IMR-90 (cell line): ENCODE measurements around the gene LRRC2. TPM values are rescaled to one million over a fixed set of nuclear protein-coding genes. Genes with fewer than 3 reads are reported as not detected.

Experiments used
- ATAC-seq: fragments of 200-7000 bp; cut with Tn5 transposase; 2 replicates; pipeline ENCODE4 v1.9.1; 2020; ENCODE audit warnings: low read depth, mild to moderate bottlenecking, moderate library complexity
- BruUV-seq: library from RNA; stranded (reverse); fragments of 400-500 nt; replicated peaks from 2 replicates; lab custom pipeline; 2021; lab: Mats Ljungman, UMichigan
- CTCF ChIA-PET: fragments of 300-600 bp; formaldehyde crosslinking; extraction: SDS; loops from one replicate; lab custom pipeline; 2021; ENCODE audit warnings: antibody characterized with exemption; lab: Yijun Ruan, JAX
- POLR2A ChIA-PET: fragments of 300-600 bp; sonication (Branson Sonifier 250); formaldehyde crosslinking; loops from one replicate; lab custom pipeline; 2022; ENCODE audit warnings: antibody characterized with exemption; ENCODE audit not compliant: unreplicated experiment; lab: Charles Lee
- DNase-seq: peaks from one replicate; pipeline ENCODE4 v3.0.0; 2013
- H2AFZ ChIP-seq: replicated peaks from 2 replicates; pipeline ENCODE3; 2013; ENCODE audit warnings: low read length, mild to moderate bottlenecking; ENCODE audit not compliant: poor library complexity
- H2AK5ac ChIP-seq: 2 replicates; pipeline ENCODE4 v1.6.1; 2013; ENCODE audit warnings: low read depth, low read length, inconsistent platforms
- H2AK9ac ChIP-seq: replicated peaks from 2 replicates; pipeline ENCODE3; 2013; ENCODE audit warnings: mild to moderate bottlenecking, low read depth, low read length, moderate library complexity; ENCODE audit not compliant: poor library complexity
- H2BK120ac ChIP-seq: 2 replicates; pipeline ENCODE4 v1.6.1; 2013; ENCODE audit warnings: low read depth, low read length, inconsistent platforms
- H2BK15ac ChIP-seq: 3 replicates; pipeline ENCODE4 v1.6.1; 2013; ENCODE audit warnings: low read depth, low read length, inconsistent platforms
- H2BK20ac ChIP-seq: 2 replicates; pipeline ENCODE4 v1.6.1; 2013; ENCODE audit warnings: low read depth, mild to moderate bottlenecking, inconsistent platforms, low read length, moderate library complexity
- H2BK5ac ChIP-seq: 2 replicates; pipeline ENCODE4 v1.6.1; 2013; ENCODE audit warnings: mild to moderate bottlenecking, low read depth, low read length, inconsistent platforms; ENCODE audit not compliant: poor library complexity, severe bottlenecking
- H3K14ac ChIP-seq: replicated peaks from 2 replicates; pipeline ENCODE4 v1.6.1; 2013; ENCODE audit warnings: low read depth, low read length, inconsistent platforms
- H3K18ac ChIP-seq: 2 replicates; pipeline ENCODE4 v1.6.1; 2013; ENCODE audit warnings: low read depth, low read length, control low read depth
- H3K23ac ChIP-seq: 2 replicates; pipeline ENCODE4 v1.6.1; 2013; ENCODE audit warnings: low read depth, low read length, inconsistent platforms
- H3K27ac ChIP-seq: 2 replicates; pipeline ENCODE4 v1.5.1; 2013; ENCODE audit warnings: mild to moderate bottlenecking, control low read depth, low read length; ENCODE audit not compliant: insufficient read depth
- H3K27me3 ChIP-seq: 2 replicates; pipeline ENCODE4 v1.6.1; 2013; ENCODE audit warnings: low read length; ENCODE audit not compliant: control insufficient read depth, insufficient read depth
- H3K36me3 ChIP-seq: 2 replicates; pipeline ENCODE4 v1.6.1; 2013; ENCODE audit warnings: low read length, mixed read lengths; ENCODE audit not compliant: control insufficient read depth, insufficient read depth
- H3K4ac ChIP-seq: 2 replicates; pipeline ENCODE4 v1.6.1; 2013; ENCODE audit warnings: low read depth, low read length, inconsistent platforms
- H3K4me1 ChIP-seq: 2 replicates; pipeline ENCODE4 v1.6.1; 2013; ENCODE audit warnings: low read length, mixed read lengths; ENCODE audit not compliant: control insufficient read depth, insufficient read depth
- H3K4me2 ChIP-seq: 2 replicates; pipeline ENCODE4 v1.6.1; 2013; ENCODE audit warnings: low read depth, mild to moderate bottlenecking, control low read depth, low read length, moderate library complexity
- H3K4me3 ChIP-seq: 2 replicates; pipeline ENCODE4 v1.5.1; 2013; ENCODE audit warnings: low read depth, mild to moderate bottlenecking, control low read depth, low read length, moderate library complexity; ENCODE audit not compliant: insufficient read depth
- H3K56ac ChIP-seq: 2 replicates; pipeline ENCODE4 v1.6.1; 2013; ENCODE audit warnings: low read length, inconsistent platforms; ENCODE audit not compliant: insufficient read depth; ENCODE audit errors: extremely low read depth
- H3K79me1 ChIP-seq, 2 experiments: 2 replicates each; pipeline ENCODE4 v1.6.1; 2013; ENCODE audit warnings: low read length in 2 of 2, inconsistent platforms in 1 of 2, low read depth in 1 of 2
- H3K9ac ChIP-seq: 2 replicates; pipeline ENCODE4 v1.6.1; 2013; ENCODE audit warnings: low read depth, low read length, control low read depth
- H3K9me1 ChIP-seq: 2 replicates; pipeline ENCODE4 v1.6.1; 2013; ENCODE audit warnings: low read length, inconsistent platforms; ENCODE audit not compliant: insufficient read depth
- H3K9me3 ChIP-seq: 2 replicates; pipeline ENCODE4 v1.6.1; 2013; ENCODE audit warnings: low read length; ENCODE audit not compliant: control insufficient read depth, insufficient read depth
- H4K20me1 ChIP-seq: 2 replicates; pipeline ENCODE4 v1.6.1; 2013; ENCODE audit warnings: low read length, inconsistent platforms; ENCODE audit not compliant: insufficient read depth
- H4K5ac ChIP-seq: 2 replicates; pipeline ENCODE4 v1.6.1; 2013; ENCODE audit warnings: mild to moderate bottlenecking, low read depth, low read length, control low read depth
- H4K8ac ChIP-seq, 2 experiments: 2 replicates each; pipeline ENCODE4 v1.6.1; 2013; ENCODE audit warnings: low read depth in 2 of 2, low read length in 2 of 2, control low read depth in 1 of 2, inconsistent platforms in 1 of 2
- H4K91ac ChIP-seq: 2 replicates; pipeline ENCODE4 v1.6.1; 2013; ENCODE audit warnings: low read depth, low read length, inconsistent platforms; ENCODE audit not compliant: insufficient read depth
- BHLHE40 ChIP-seq: fragments of 150-350 bp; IDR thresholded peaks from 2 replicates; pipeline ENCODE4 v1.6.1; 2016; ENCODE audit warnings: mild to moderate bottlenecking, low read depth, low read length
- MAZ ChIP-seq: IDR thresholded peaks from 2 replicates; pipeline ENCODE4 v1.6.1; 2012; ENCODE audit warnings: low read depth, mild to moderate bottlenecking, low read length, improper control_type of control experiment, moderate library complexity, borderline replicate concordance
- RCOR1 ChIP-seq: IDR thresholded peaks from 2 replicates; pipeline ENCODE4 v1.6.1; 2012; ENCODE audit warnings: mild to moderate bottlenecking, low read length, improper control_type of control experiment; ENCODE audit not compliant: insufficient replicate concordance
- RFX5 ChIP-seq: IDR thresholded peaks from 2 replicates; pipeline ENCODE4 v1.8.0; 2012; ENCODE audit warnings: low read depth, mild to moderate bottlenecking, low read length, moderate library complexity
- WGBS, 2 experiments: methylation state at CpG; one replicate each; pipeline versions ENCODE4 v1.1.5 to v1.1.7; 2013; ENCODE audit warnings: missing lambda C conversion rate in 2 of 2; ENCODE audit not compliant: insufficient read length in 1 of 2; ENCODE audit errors: extremely low coverage in 2 of 2; 5-methylcytosine and 5-hydroxymethylcytosine counted together
- dilution Hi-C: fragments of 300-500 bp; cut with HindIII; formaldehyde crosslinking; loops from one replicate; pipeline ENCODE4 v1.14.3; 2018; ENCODE audit warnings: low sequenced_read_pairs; ENCODE audit not compliant: unreplicated experiment
- in situ Hi-C: fragments of 300-500 bp; cut with MboI; formaldehyde crosslinking; loops from 3 replicates; pipeline ENCODE4 v1.14.3; 2019; ENCODE audit warnings: low sequenced_read_pairs, inconsistent platforms, mixed read lengths
- intact Hi-C: fragments of 100-400 bp; cut with micrococcal nuclease; formaldehyde crosslinking; loops from 2 replicates; pipeline ENCODE4 v1.10.0; 2022
- polyA plus RNA-seq, 3 experiments: library from polyadenylated mRNA; depleted of rRNA; stranded (reverse); fragments of >200 nt; gene quantifications; 2 replicates each; pipeline ENCODE4 v1.2.3, GENCODE V29; 2012; ENCODE audit warnings: low replicate concordance in 1 of 3
- total RNA-seq: library from RNA; depleted of rRNA; stranded (reverse); fragments of >200 nt; gene quantifications from 2 replicates; pipeline ENCODE4 v1.2.3, GENCODE V29; 2012
- TF ChIP-seq, protein P1 (sequence below): fragments of 150-350 bp; IDR thresholded peaks from 2 replicates; pipeline ENCODE4 v1.6.1; 2016; ENCODE audit warnings: low read depth, mild to moderate bottlenecking, low read length, moderate library complexity, borderline replicate concordance

The LRRC2 gene
- total and polyA plus RNA-seq, 2 of the 4 experiments (the other 2 are of a cell fraction) = 2.9 to 4.1 TPM

DNA sequence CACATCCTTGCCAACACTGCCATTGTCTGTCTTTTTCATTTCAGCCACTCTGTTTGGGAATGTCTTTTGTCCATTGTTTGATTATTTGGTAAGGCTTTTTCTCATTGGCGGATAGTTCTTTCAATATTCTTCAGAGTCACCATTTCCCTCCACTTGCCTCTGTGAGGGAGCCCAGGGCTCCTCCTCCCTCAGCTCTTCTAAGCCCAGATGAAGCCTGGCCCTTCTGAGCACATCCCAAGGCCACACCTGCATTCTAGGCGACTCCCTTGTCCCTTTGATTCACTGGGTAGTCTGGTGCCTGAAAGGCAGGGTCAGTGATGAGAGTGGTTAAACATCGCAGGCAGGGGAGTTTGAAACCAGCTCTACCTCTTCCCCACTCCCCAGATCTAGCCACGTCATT lies 89.0 kb downstream of the LRRC2 start:
- Histone ChIP-seq H2AK5ac (no peak overlapping the region), H3K14ac (no peak overlapping the region), H3K18ac (no peak overlapping the region), H3K4me2 (no peak overlapping the region), H4K8ac (no peak overlapping the region), H2AK9ac (no peak overlapping the region), H4K5ac (no peak overlapping the region), H2BK15ac (no peak overlapping the region), H2BK5ac (no peak overlapping the region), H3K9me3 (peaks cover 12% of the 10 kb centered on the region), H3K56ac (no peak overlapping the region), H4K20me1 (no peaks in the 10 kb centered on the region), H3K4me3 (no peak overlapping the region), H3K79me1 (no peaks in the 10 kb centered on the region), H3K9ac (no peak overlapping the region), H2AFZ (no peak overlapping the region), H3K23ac (no peak overlapping the region), H3K36me3 (no peaks in the 10 kb centered on the region), H3K9me1 (peaks cover 10% of the 10 kb centered on the region), H3K27ac (no peak overlapping the region), H3K4ac (no peak overlapping the region), H4K91ac (no peak overlapping the region), H2BK20ac (no peak overlapping the region), H2BK120ac (no peak overlapping the region), H3K27me3 (peaks cover 29% of the 10 kb centered on the region), H3K4me1 (peaks cover 1% of the 10 kb centered on the region; the same call in 1 of the 2 replicates)
- no TSS peak for BruUV-seq
- no peak for DNase-seq
- TF ChIP-seq, protein P1, sequence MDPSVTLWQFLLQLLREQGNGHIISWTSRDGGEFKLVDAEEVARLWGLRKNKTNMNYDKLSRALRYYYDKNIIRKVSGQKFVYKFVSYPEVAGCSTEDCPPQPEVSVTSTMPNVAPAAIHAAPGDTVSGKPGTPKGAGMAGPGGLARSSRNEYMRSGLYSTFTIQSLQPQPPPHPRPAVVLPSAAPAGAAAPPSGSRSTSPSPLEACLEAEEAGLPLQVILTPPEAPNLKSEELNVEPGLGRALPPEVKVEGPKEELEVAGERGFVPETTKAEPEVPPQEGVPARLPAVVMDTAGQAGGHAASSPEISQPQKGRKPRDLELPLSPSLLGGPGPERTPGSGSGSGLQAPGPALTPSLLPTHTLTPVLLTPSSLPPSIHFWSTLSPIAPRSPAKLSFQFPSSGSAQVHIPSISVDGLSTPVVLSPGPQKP = no peak
- TF ChIP-seq RFX5 = no peak
- TF ChIP-seq RCOR1 = no peak
- no peak for TF ChIP-seq BHLHE40
- no peak for TF ChIP-seq MAZ
- intact Hi-C loops (no loop called here), dilution Hi-C loops (no loop called here), in situ Hi-C loops (loop anchor here (25.0 kb wide), 1 partner anchor 410 kb away; the partner anchor contains the start of gene PTH1R)
- no CpG with 5 or more reads among the region's 4 CpGs for WGBS, 2 experiments
- ChIA-PET CTCF (no interaction called here), POLR2A (no interaction called here)
- ATAC-seq = no peak
